ENCODE results near the gene AP5Z1. TPM values are rescaled to one million over a fixed set of nuclear protein-coding genes. Genes with fewer than 3 reads are reported as not detected.

Gene AP5Z1
- total and polyA plus RNA-seq, 2 donors (not counting 1 experiment from before 2014, with no cell fraction given): 11.1 to 32.2 TPM

- H3K4me3 ChIP-seq (replicated peaks in 1 of 4; ENCODE audit: control extremely low read depth in 1 of 4, insufficient read depth in 1 of 4, low read depth in 3 of 4, low read length in 4 of 4): no peak overlapping the region
- H3K4me1 ChIP-seq (ENCODE audit: control insufficient read depth, extremely low read depth, insufficient read depth, low read length): no peaks in the 10 kb centered on the region
- H3K36me3 ChIP-seq (ENCODE audit: control insufficient read depth, insufficient read depth, low read length): no peaks in the 10 kb centered on the region
- H4K20me1 ChIP-seq (ENCODE audit: control insufficient read depth, extremely low read depth, insufficient read depth, low read length): no peaks in the 10 kb centered on the region
- H3K79me2 ChIP-seq (ENCODE audit: control insufficient read depth, insufficient read depth, low read length): no peaks in the 10 kb centered on the region
- peaks cover 5% of the 10 kb centered on the region for H3K27me3 ChIP-seq (ENCODE audit: control insufficient read depth, insufficient read depth, low read length)
- DNase-seq (ENCODE audit: low read depth in 2 of 2): no peak
- no peak overlapping the region for H2AFZ ChIP-seq (ENCODE audit: low read length)
- no peak overlapping the region for H3K27ac ChIP-seq (ENCODE audit: insufficient read depth, low read length)
- no peak for TF ChIP-seq CTCF (conservative IDR thresholded peaks at IDR 0.05 in 1 of 2, IDR thresholded peaks at IDR 0.05 in 1 of 2; ENCODE audit: low read depth in 1 of 2, low read length in 2 of 2)
- TF ChIP-seq EZH2 (IDR thresholded peaks at IDR 0.05; ENCODE audit: low read length, missing control alignments): no peak
- no peak overlapping the region for H3K4me2 ChIP-seq (ENCODE audit: extremely low read depth, insufficient read depth, low read length)
- H3K9ac ChIP-seq (ENCODE audit: insufficient read depth, low read length): no peak overlapping the region
- H3K9me3 ChIP-seq (ENCODE audit: control insufficient read depth, insufficient read depth, low read depth, low read length): no peaks in the 10 kb centered on the region
These were observed 33.1 kb downstream of the AP5Z1 start for GRCh38 chr7:4808565-4808964.

- H3K4me2 ChIP-seq (ENCODE audit: extremely low read depth, insufficient read depth, low read length): no peak overlapping the region
- no peak overlapping the region for H2AFZ ChIP-seq (ENCODE audit: low read length)
- no peak overlapping the region for H3K4me3 ChIP-seq (replicated peaks in 1 of 4; ENCODE audit: control extremely low read depth in 1 of 4, insufficient read depth in 1 of 4, low read depth in 3 of 4, low read length in 4 of 4)
- no peak overlapping the region for H3K27ac ChIP-seq (ENCODE audit: insufficient read depth, low read length)
- H3K9ac ChIP-seq (ENCODE audit: insufficient read depth, low read length): no peak overlapping the region
- H4K20me1 ChIP-seq (ENCODE audit: control insufficient read depth, extremely low read depth, insufficient read depth, low read length): no peaks in the 10 kb centered on the region
- TF ChIP-seq EZH2 (IDR thresholded peaks at IDR 0.05; ENCODE audit: low read length, missing control alignments) (no peak), CTCF (conservative IDR thresholded peaks at IDR 0.05 in 1 of 2, IDR thresholded peaks at IDR 0.05 in 1 of 2; ENCODE audit: low read depth in 1 of 2, low read length in 2 of 2) (no peak)
- H3K4me1 ChIP-seq (ENCODE audit: control insufficient read depth, extremely low read depth, insufficient read depth, low read length): no peaks in the 10 kb centered on the region
- H3K27me3 ChIP-seq (ENCODE audit: control insufficient read depth, insufficient read depth, low read length): peaks cover 5% of the 10 kb centered on the region
- H3K79me2 ChIP-seq (ENCODE audit: control insufficient read depth, insufficient read depth, low read length): no peaks in the 10 kb centered on the region
- H3K9me3 ChIP-seq (ENCODE audit: control insufficient read depth, insufficient read depth, low read depth, low read length): no peaks in the 10 kb centered on the region
- H3K36me3 ChIP-seq (ENCODE audit: control insufficient read depth, insufficient read depth, low read length): no peaks in the 10 kb centered on the region
- no peak for DNase-seq (ENCODE audit: low read depth in 2 of 2)
These were observed 33.7 kb downstream of the AP5Z1 start for GRCh38 chr7:4809091-4809591.

GRCh38 chr7:4809666-4810065 lies 34.2 kb downstream of the AP5Z1 start:
- Histone ChIP-seq H3K27me3 (ENCODE audit: control insufficient read depth, insufficient read depth, low read length) (peaks cover 5% of the 10 kb centered on the region), H2AFZ (ENCODE audit: low read length) (no peak overlapping the region)

More at GRCh38 chr7:4809666-4810065, 34.2 kb downstream of the AP5Z1 start:
- Histone ChIP-seq H3K9me3 (ENCODE audit: control insufficient read depth, insufficient read depth, low read depth, low read length) (no peaks in the 10 kb centered on the region), H3K36me3 (ENCODE audit: control insufficient read depth, insufficient read depth, low read length) (no peaks in the 10 kb centered on the region), H3K27ac (ENCODE audit: insufficient read depth, low read length) (no peak overlapping the region), H4K20me1 (ENCODE audit: control insufficient read depth, extremely low read depth, insufficient read depth, low read length) (no peaks in the 10 kb centered on the region), H3K4me3 (replicated peaks in 1 of 4; ENCODE audit: control extremely low read depth in 1 of 4, insufficient read depth in 1 of 4, low read depth in 3 of 4, low read length in 4 of 4) (no peak overlapping the region), H3K4me1 (ENCODE audit: control insufficient read depth, extremely low read depth, insufficient read depth, low read length) (no peaks in the 10 kb centered on the region), H3K4me2 (ENCODE audit: extremely low read depth, insufficient read depth, low read length) (no peak overlapping the region), H3K9ac (ENCODE audit: insufficient read depth, low read length) (no peak overlapping the region), H3K79me2 (ENCODE audit: control insufficient read depth, insufficient read depth, low read length) (no peaks in the 10 kb centered on the region)
- TF ChIP-seq CTCF (conservative IDR thresholded peaks at IDR 0.05 in 1 of 2, IDR thresholded peaks at IDR 0.05 in 1 of 2; ENCODE audit: low read depth in 1 of 2, low read length in 2 of 2): no peak
- no peak for TF ChIP-seq EZH2 (IDR thresholded peaks at IDR 0.05; ENCODE audit: low read length, missing control alignments)
- DNase-seq (ENCODE audit: low read depth in 2 of 2): peak in 1 of 2 donors; percentile 27
